Osteoblast (primary cell): ENCODE results near the gene CCND1. TPM values are rescaled to one million over a fixed set of nuclear protein-coding genes. Genes with fewer than 3 reads are reported as not detected.
A peak's percentile ranks its signal among the peaks of the same experiment; 100 is the strongest.

ENCODE experiments used
- DNase-seq: peaks from one replicate; pipeline ENCODE4 v3.0.0; 2011; ENCODE audit warnings: low spot score, mixed read lengths; ENCODE audit not compliant: insufficient read length; ENCODE audit errors: missing footprints
- H2AFZ ChIP-seq: 2 replicates; pipeline ENCODE4 v1.6.0; 2011; ENCODE audit warnings: mild to moderate bottlenecking, low read length
- H3K27ac ChIP-seq: 2 replicates; pipeline ENCODE4 v1.5.1; 2011; ENCODE audit warnings: mild to moderate bottlenecking, low read depth, low read length, moderate library complexity
- H3K27me3 ChIP-seq: 2 replicates; pipeline ENCODE4 v1.6.0; 2012; ENCODE audit warnings: mild to moderate bottlenecking, control low read depth, inconsistent platforms, low read length, moderate library complexity; ENCODE audit not compliant: insufficient read depth
- H3K36me3 ChIP-seq: 2 replicates; pipeline ENCODE4 v1.5.1; 2011; ENCODE audit warnings: mild to moderate bottlenecking, low read length, control low read depth, moderate library complexity; ENCODE audit not compliant: insufficient read depth
- H3K4me1 ChIP-seq: 2 replicates; pipeline ENCODE4 v1.5.1; 2011; ENCODE audit warnings: mild to moderate bottlenecking, low read length, control low read depth, moderate library complexity; ENCODE audit not compliant: insufficient read depth
- H3K4me2 ChIP-seq: 2 replicates; pipeline ENCODE4 v1.6.0; 2011; ENCODE audit warnings: mild to moderate bottlenecking, low read length; ENCODE audit not compliant: insufficient read depth
- H3K4me3 ChIP-seq: fragments of 200-600 bp; sonication (generic); 3 replicates; pipeline ENCODE4 v1.5.1; 2012; ENCODE audit warnings: mild to moderate bottlenecking, low read length, inconsistent platforms; ENCODE audit not compliant: insufficient read depth
- H3K79me2 ChIP-seq: 2 replicates; pipeline ENCODE4 v1.6.0; 2012; ENCODE audit warnings: mild to moderate bottlenecking, low read length, control low read depth, inconsistent platforms; ENCODE audit not compliant: insufficient read depth
- H3K9me3 ChIP-seq: 2 replicates; pipeline ENCODE4 v1.5.1; 2011; ENCODE audit warnings: low read depth, low read length, control low read depth
- H4K20me1 ChIP-seq: 2 replicates; pipeline ENCODE4 v1.6.0; 2012; ENCODE audit warnings: mild to moderate bottlenecking, low read length, control low read depth; ENCODE audit not compliant: insufficient read depth
- CTCF ChIP-seq: IDR thresholded peaks from 2 replicates; pipeline ENCODE4 v1.5.1; 2011; ENCODE audit warnings: mild to moderate bottlenecking, low read depth, low read length, moderate library complexity; ENCODE audit errors: extremely low read depth
- total RNA-seq: library from RNA; depleted of rRNA; stranded (reverse); fragments of >200 nt; gene quantifications from 2 replicates; pipeline ENCODE4 v1.2.3, GENCODE V29; 2012

CCND1 gene
- 187 and 237 TPM in 2 replicates for total RNA-seq

- peaks cover 32% of the 10 kb centered on the region for H4K20me1 ChIP-seq
- peak within 1 kb of the TSS; percentile 91 for H3K4me3 ChIP-seq
- TF ChIP-seq CTCF = peak; percentile 22
- H3K36me3 ChIP-seq = peaks cover 30% of the 10 kb centered on the region
- H3K27me3 ChIP-seq = no peaks in the 10 kb centered on the region
- H3K4me1 ChIP-seq = peaks cover 54% of the 10 kb centered on the region
- H3K27ac ChIP-seq = peak within 1 kb of the TSS; percentile 97
- H3K4me2 ChIP-seq = peak within 1 kb of the TSS; percentile 99
- H2AFZ ChIP-seq = peak within 1 kb of the TSS; percentile 82
- H3K9me3 ChIP-seq = no peaks in the 10 kb centered on the region
- H3K79me2 ChIP-seq = peaks cover 58% of the 10 kb centered on the region
- peak; percentile 99 for DNase-seq
These were observed at the start of gene CCND1 for GRCh38 chr11:69640995-69641581. CCND1 (plus strand) TSS chr11:69641156; CDS start chr11:69641314, 158 bp downstream.

- TF ChIP-seq CTCF = no peak
- H3K27ac ChIP-seq = no peak overlapping the region
- no peak overlapping the region for H3K4me2 ChIP-seq
- no peaks in the 10 kb centered on the region for H3K9me3 ChIP-seq
- no peaks in the 10 kb centered on the region for H3K27me3 ChIP-seq
- no peak for DNase-seq
- H4K20me1 ChIP-seq = no peaks in the 10 kb centered on the region
- H3K4me3 ChIP-seq = no peak overlapping the region
- H3K4me1 ChIP-seq = peaks cover 5% of the 10 kb centered on the region
- H3K79me2 ChIP-seq = no peaks in the 10 kb centered on the region
- H2AFZ ChIP-seq = no peak overlapping the region
- H3K36me3 ChIP-seq = no peaks in the 10 kb centered on the region
These were observed 47.8 kb upstream of the CCND1 start for GRCh38 chr11:69592986-69593650.

GRCh38 chr11:69593851-69594250 lies 47.1 kb upstream of the CCND1 start:
- Histone ChIP-seq H3K4me2 (no peak overlapping the region), H3K79me2 (no peaks in the 10 kb centered on the region), H3K4me1 (no peaks in the 10 kb centered on the region), H3K27me3 (no peaks in the 10 kb centered on the region), H4K20me1 (no peaks in the 10 kb centered on the region), H3K9me3 (no peaks in the 10 kb centered on the region), H3K4me3 (no peak overlapping the region), H3K27ac (no peak overlapping the region), H2AFZ (no peak overlapping the region), H3K36me3 (no peaks in the 10 kb centered on the region)
- no peak for DNase-seq
- no peak for TF ChIP-seq CTCF

GRCh38 chr11:69594481-69594880 lies 46.5 kb upstream of the CCND1 start:
- no peak overlapping the region for H3K27ac ChIP-seq
- TF ChIP-seq CTCF = no peak
- no peak for DNase-seq
- no peaks in the 10 kb centered on the region for H4K20me1 ChIP-seq
- no peak overlapping the region for H2AFZ ChIP-seq
- H3K4me3 ChIP-seq = no peak overlapping the region
- H3K79me2 ChIP-seq = no peaks in the 10 kb centered on the region
- no peaks in the 10 kb centered on the region for H3K4me1 ChIP-seq
- no peaks in the 10 kb centered on the region for H3K9me3 ChIP-seq
- H3K4me2 ChIP-seq = no peak overlapping the region
- no peaks in the 10 kb centered on the region for H3K27me3 ChIP-seq
- H3K36me3 ChIP-seq = no peaks in the 10 kb centered on the region
